NCI-H345 treated with DMSO at 0.1 percent for 48 hours (cell line): ENCODE data around the gene CACNA2D3.

Source experiments
- DNase-seq: peaks from one replicate; lab custom pipeline; 2025; ENCODE audit not compliant: unreplicated experiment; lab: John Stamatoyannopoulos, UW

Gene CACNA2D3

GRCh38 chr3:54892168-54892567, 769.8 kb downstream of the CACNA2D3 start:
- no peak for DNase-seq

GRCh38 chr3:54895613-54896012, 773.3 kb downstream of the CACNA2D3 start:
- no peak for DNase-seq

- DNase-seq = no peak
Observed at GRCh38 chr3:54897028-54897711, 774.8 kb downstream of the CACNA2D3 start.

- DNase-seq = no peak
Observed at GRCh38 chr3:54899273-54899672, 776.9 kb downstream of the CACNA2D3 start.

GRCh38 chr3:54900838-54901591, 778.7 kb downstream of the CACNA2D3 start:
- no peak for DNase-seq

GRCh38 chr3:54901906-54902685, 779.7 kb downstream of the CACNA2D3 start:
- DNase-seq = no peak

GRCh38 chr3:54905261-54905888, 783.0 kb downstream of the CACNA2D3 start:
- no peak for DNase-seq

GRCh38 chr3:54905920-54906319, 783.6 kb downstream of the CACNA2D3 start:
- no peak for DNase-seq

- no peak for DNase-seq
Observed at GRCh38 chr3:54906763-54907162, 784.4 kb downstream of the CACNA2D3 start.

- DNase-seq = no peak
Observed at GRCh38 chr3:54909191-54909590, 786.8 kb downstream of the CACNA2D3 start.

GRCh38 chr3:54914180-54914579, 791.8 kb downstream of the CACNA2D3 start:
- DNase-seq = no peak

GRCh38 chr3:54915181-54915580, 792.8 kb downstream of the CACNA2D3 start:
- DNase-seq = no peak

- DNase-seq = no peak
Observed at GRCh38 chr3:54915976-54916375, 793.6 kb downstream of the CACNA2D3 start.

GRCh38 chr3:54916732-54917131, 794.4 kb downstream of the CACNA2D3 start:
- DNase-seq = no peak

- DNase-seq = no peak
Observed at GRCh38 chr3:54917174-54917573, 794.8 kb downstream of the CACNA2D3 start.

GRCh38 chr3:54917862-54918261, 795.5 kb downstream of the CACNA2D3 start:
- DNase-seq = no peak

- DNase-seq = no peak
Observed at GRCh38 chr3:54918516-54918915, 796.2 kb downstream of the CACNA2D3 start.

GRCh38 chr3:54928046-54928770, 805.9 kb downstream of the CACNA2D3 start, which contains the start of gene LRTM1:
Gene LRTM1 (minus strand): TSS chr3:54928059. CDS start chr3:54927911, 148 bp downstream.
- no peak for DNase-seq

GRCh38 chr3:54931182-54931581, 808.8 kb downstream of the CACNA2D3 start:
- DNase-seq = no peak

GRCh38 chr3:54932606-54933005, 810.3 kb downstream of the CACNA2D3 start:
- DNase-seq = no peak

- DNase-seq = no peak
Observed at GRCh38 chr3:54935869-54936268, 813.5 kb downstream of the CACNA2D3 start.
